LNCaP clone FGC (cell line): ENCODE data around the gene DENND6B.

Source experiments
- DNase-seq: peaks from one replicate; pipeline ENCODE4 v3.0.0-alpha.2; 2011; ENCODE audit warnings: low read depth
- H3K4me3 ChIP-seq: 2 replicates; pipeline ENCODE4 v1.5.1; 2011; ENCODE audit warnings: mild to moderate bottlenecking, low read depth, low read length, control low read depth
- CTCF ChIP-seq: IDR thresholded peaks from 2 replicates; pipeline ENCODE4 v1.5.1; 2012; ENCODE audit warnings: mild to moderate bottlenecking; ENCODE audit not compliant: control insufficient read depth, insufficient read depth; ENCODE audit errors: extremely low read depth

DENND6B gene

GRCh38 chr22:50280022-50280707 lies 46.6 kb downstream of the DENND6B start:
- no peak overlapping the region for H3K4me3 ChIP-seq
- DNase-seq: no peak
- TF ChIP-seq CTCF: no peak

- no peak for TF ChIP-seq CTCF
These were observed 47.7 kb downstream of the DENND6B start for GRCh38 chr22:50278956-50279619.

DNA sequence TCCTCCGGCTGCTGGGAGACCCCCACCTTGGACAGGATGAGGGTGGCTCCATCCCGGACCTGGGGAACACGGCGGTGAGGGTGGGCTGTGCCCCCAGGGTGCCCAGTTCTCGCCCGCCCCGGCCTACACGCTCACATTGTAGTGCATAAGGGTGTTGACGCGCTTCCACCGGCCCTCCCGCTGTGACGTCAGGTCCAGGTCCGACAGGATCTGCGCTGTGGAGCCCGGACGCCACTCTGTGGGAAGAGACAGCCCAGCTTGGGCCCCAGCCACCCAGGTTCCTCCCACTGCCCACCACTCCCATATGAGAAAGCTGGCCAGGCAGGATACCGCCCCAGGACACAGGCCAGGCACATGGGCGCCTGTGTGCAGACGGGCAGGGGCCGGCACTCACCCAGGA lies 48.4 kb downstream of the DENND6B start:
- H3K4me3 ChIP-seq: no peak overlapping the region
- DNase-seq: no peak
- TF ChIP-seq CTCF: no peak

More at GRCh38 chr22:50278956-50279619, 47.7 kb downstream of the DENND6B start:
- no peak overlapping the region for H3K4me3 ChIP-seq
- no peak for DNase-seq

DNA sequence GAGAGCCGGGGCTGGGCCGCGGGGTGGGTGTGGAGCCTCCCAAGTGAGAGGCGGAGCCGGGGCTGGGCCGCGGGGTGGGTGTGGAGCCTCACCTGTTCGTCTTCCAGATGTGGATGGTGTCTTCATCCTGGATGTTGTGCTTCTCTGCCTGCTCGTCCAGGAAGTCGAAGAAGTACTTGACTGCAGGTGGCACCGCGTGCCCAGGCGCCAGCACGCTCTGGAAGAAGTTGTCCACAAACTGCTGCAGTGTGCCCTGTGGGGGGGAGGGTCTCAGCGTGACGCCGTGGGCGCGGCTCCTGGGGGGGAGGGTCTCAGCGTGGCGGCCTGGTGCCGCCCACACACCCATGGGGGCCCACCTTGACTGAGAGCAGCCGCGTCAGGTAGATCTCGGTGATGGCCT lies 49.1 kb downstream of the DENND6B start:
- H3K4me3 ChIP-seq: no peak overlapping the region
- DNase-seq: no peak
- no peak for TF ChIP-seq CTCF

- H3K4me3 ChIP-seq: no peak overlapping the region
- TF ChIP-seq CTCF: peak; percentile 60
- DNase-seq: no peak
These were observed 50.7 kb downstream of the DENND6B start for GRCh38 chr22:50276143-50276542.

GRCh38 chr22:50275181-50276055 lies 51.4 kb downstream of the DENND6B start:
- no peak for DNase-seq
- no peak for TF ChIP-seq CTCF
- no peak overlapping the region for H3K4me3 ChIP-seq
